Hematopoietic multipotent progenitor cell (in vitro differentiated cells): ENCODE measurements around the gene RNU5B-1. TPM values are rescaled to one million over a fixed set of nuclear protein-coding genes. Genes with fewer than 3 reads are reported as not detected.
"Not testable (repeated sequence)": the region's sequence is repeated elsewhere in the genome, so short reads cannot be mapped to it uniquely, and the experiment has no call there.

Source experiments
- DNase-seq, 3 donors: peaks; one replicate each; pipeline ENCODE4 v3.0.0-alpha.2; 2011 to 2015; ENCODE audit warnings: low read depth in 2 of 3, low spot score in 2 of 3
- small RNA-seq: library from RNA; depleted of rRNA; stranded (forward); fragments of <200 nt; gene quantifications from one replicate; pipeline ENCODE3, GENCODE V24; 2012
- total RNA-seq: library from RNA; depleted of rRNA; stranded (reverse); fragments of >200 nt; gene quantifications from one replicate; pipeline ENCODE4 v1.2.3, GENCODE V29; 2012

Gene RNU5B-1
- total RNA-seq, 1 donor = not detected

- DNase-seq = peak in 1 of 3 donors; percentile 33
Measured at GRCh38 chr15:65339920-65340319, 35.4 kb downstream of the RNU5B-1 start.

GRCh38 chr15:65342493-65342892 lies 38.0 kb downstream of the RNU5B-1 start:
- DNase-seq = no peak

DNA sequence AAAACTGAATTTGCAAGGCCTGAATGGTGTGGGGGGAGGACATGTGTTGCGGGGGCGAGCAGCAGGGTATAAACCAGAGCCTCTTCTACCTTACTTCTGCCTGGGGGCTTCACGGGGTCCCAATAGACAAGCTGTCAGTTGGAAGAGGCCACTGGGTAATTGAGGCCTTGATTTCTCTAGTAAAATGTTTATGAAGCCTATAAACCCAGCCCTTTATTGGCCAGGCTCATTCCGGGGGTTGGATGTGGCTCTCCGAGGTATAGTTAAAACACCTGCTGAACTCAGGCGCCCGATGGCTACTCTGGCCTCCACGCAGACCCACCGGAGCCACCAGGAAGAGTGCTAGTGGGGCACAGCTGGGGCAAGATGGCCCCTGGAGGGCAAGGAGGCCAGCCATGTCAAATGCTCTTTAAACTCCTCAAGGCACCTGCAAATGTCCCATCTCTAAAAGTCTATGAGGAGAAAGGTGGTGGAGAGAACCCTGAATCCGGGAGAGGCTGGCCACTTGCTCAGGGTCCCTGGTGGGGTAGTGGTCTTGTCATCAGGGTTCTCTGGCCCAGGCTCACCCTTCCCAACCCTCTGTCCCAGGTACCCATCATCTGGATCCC lies 39.0 kb downstream of the RNU5B-1 start:
- no peak for DNase-seq

- DNase-seq = no peak
Measured at GRCh38 chr15:65344214-65344913, 39.9 kb downstream of the RNU5B-1 start.

GRCh38 chr15:65344914-65345275 lies 40.4 kb downstream of the RNU5B-1 start:
- DNase-seq = no peak

DNA sequence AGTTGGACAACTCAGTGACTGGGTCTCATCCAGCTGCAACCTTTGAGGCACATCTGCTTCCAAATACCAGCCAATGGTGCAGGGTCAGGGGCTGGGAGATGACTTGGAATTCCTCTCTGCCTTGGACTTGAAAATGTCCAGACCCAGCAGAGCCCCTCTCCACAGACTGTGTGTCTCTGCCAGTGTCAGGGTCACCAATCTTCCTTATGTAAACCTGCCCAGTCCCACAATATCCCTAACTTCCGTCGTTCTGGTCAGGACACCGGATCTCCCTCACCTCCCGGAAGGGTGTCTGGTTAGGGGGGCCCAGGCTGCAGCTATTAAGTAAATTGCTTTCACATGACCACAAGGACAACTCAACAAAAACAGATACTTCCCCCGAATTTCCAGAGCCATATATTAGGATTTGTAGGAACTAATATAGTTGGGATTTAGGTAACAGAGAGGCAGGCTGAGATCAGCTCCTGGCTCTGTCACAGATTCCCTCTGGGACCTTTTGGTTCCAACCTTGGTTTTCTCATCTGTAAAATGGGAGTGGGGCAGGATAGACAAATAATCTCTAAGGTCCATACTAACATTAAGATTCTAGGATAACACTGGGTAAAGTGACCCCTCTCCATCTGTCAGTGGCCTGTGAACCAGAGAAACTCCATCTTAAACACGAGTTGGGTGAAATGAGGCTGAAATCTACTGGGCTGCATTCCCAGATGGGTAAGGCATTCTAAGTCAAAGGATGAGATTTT lies 42.5 kb downstream of the RNU5B-1 start:
- no peak for DNase-seq

GRCh38 chr15:65347756-65348155 lies 43.3 kb downstream of the RNU5B-1 start:
- not testable (repeated sequence) for DNase-seq

- no peak for DNase-seq
Measured at GRCh38 chr15:65349338-65349737, 44.9 kb downstream of the RNU5B-1 start.

DNA sequence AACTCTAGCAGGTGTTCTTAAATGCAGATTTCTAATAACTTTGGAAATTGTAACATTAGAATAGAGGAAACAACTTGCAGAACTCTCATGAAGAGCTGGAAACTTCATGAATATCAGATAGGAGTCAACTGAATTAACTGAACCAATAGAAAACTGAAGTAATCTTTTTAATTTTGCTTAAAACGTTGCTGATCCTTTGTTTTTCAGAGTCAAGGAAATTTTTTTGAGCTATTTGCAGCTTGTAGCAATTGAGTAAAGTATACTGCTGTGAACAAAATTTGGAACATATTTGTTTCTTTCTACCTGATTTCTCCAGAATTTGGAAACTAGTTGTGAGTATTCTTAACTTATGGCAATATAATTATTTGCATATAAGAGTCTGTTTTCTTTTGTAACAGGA lies 47.5 kb downstream of the RNU5B-1 start:
- peak in 1 of 3 donors; percentile 21 for DNase-seq

Small RNA genes within 50 kb of the gene (small RNA-seq; reads per million reads assigned to genes)
- gene RNU5A-1 (271 reads per million, percentile 98 among the genes with 10 or more reads in this experiment), gene RNU5B-1 (350 reads per million, percentile 98 among the genes with 10 or more reads in this experiment), gene SNORA24B (146 reads per million, percentile 97 among the genes with 10 or more reads in this experiment)

Other genes with a start within 250 kb of the RNU5B-1 start
- not detected for gene RASL12, start 236.7 kb upstream of the RNU5B-1 start, total RNA-seq
- not detected for gene KBTBD13, start 227.9 kb upstream of the RNU5B-1 start, total RNA-seq
- gene UBAP1L, start 189.5 kb upstream of the RNU5B-1 start, total RNA-seq = 1.6 TPM
- gene PDCD7, start 170.9 kb upstream of the RNU5B-1 start, total RNA-seq = 14.8 TPM
- gene CLPX, start 119.3 kb upstream of the RNU5B-1 start, total RNA-seq = 18.0 TPM
- 1.1 TPM for gene CILP, start 93.2 kb upstream of the RNU5B-1 start, total RNA-seq
- gene PARP16, start 17.8 kb upstream of the RNU5B-1 start, total RNA-seq = 13.7 TPM
- not detected for gene RNU5A-1, start 8.6 kb upstream of the RNU5B-1 start, total RNA-seq
- gene IGDCC3, start 73.3 kb downstream of the RNU5B-1 start, total RNA-seq = not detected
- under 0.01 TPM for gene IGDCC4, start 118.3 kb downstream of the RNU5B-1 start, total RNA-seq
- gene DPP8, start 213.0 kb downstream of the RNU5B-1 start, total RNA-seq = 19.9 TPM
- 32.3 TPM for gene HACD3, start 225.8 kb downstream of the RNU5B-1 start, total RNA-seq